Iris pigment epithelial cell (primary cell): ENCODE measurements around the gene DBR1.

Source experiments
- DNase-seq: peaks from one replicate; pipeline ENCODE4 v3.0.0-alpha.2; 2011; ENCODE audit warnings: low read depth

The DBR1 gene

DNA sequence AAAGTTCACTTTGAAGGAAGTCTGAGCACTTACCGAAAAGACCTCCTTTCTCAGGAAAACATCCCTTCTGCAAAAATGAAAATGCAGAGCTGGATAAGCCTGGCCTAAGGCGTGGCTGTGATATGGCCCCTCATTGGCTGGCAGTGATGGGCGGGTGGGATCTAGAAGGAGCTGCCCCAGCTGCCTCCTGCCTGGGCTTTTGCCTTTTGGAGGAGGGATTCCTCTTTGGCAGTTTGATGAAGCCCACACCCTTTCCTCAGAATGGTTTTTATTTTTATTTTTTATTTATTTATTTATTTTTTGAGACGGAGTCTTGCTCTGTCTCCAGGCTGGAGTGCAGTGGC lies 55.3 kb downstream of the DBR1 start:
- no peak for DNase-seq

DNA sequence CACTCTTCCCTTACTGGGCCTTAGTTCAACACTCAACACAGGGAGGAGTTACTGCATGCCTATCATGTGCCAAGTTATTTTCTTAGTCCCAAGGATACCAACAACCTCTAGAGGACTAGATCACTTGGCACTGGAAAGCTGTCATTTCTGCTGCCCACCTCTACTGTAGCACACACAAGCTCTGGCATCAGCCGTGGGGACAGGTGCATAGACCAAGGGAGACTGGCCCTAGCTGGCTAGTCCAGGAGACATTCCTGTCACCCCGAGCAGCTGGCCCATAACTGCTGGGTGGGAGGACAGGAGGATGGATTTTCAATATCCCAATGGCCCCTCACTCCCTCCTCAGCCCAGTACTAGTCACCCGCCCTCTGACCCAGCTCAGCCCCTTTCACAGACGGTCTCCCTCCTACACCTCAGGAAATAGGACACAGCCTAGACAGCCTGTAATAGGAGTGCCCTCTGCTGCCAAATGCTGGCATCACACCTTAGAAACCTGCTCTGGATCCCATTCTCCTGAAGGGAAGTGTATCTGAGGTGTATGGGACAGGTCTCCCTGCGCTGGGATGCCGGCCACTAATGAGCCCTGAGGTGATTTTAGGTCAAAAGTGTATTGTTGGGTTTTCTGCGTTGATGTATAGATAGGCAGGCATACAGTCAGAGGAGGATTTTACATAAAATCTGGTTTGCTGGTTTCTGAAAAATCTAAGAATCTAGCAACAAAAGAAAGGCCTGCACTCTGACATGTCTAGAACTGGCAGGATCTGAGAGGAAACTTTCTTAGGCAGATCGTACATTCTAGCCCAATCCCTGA lies 55.9 kb downstream of the DBR1 start:
- peak; percentile 65 for DNase-seq

DNA sequence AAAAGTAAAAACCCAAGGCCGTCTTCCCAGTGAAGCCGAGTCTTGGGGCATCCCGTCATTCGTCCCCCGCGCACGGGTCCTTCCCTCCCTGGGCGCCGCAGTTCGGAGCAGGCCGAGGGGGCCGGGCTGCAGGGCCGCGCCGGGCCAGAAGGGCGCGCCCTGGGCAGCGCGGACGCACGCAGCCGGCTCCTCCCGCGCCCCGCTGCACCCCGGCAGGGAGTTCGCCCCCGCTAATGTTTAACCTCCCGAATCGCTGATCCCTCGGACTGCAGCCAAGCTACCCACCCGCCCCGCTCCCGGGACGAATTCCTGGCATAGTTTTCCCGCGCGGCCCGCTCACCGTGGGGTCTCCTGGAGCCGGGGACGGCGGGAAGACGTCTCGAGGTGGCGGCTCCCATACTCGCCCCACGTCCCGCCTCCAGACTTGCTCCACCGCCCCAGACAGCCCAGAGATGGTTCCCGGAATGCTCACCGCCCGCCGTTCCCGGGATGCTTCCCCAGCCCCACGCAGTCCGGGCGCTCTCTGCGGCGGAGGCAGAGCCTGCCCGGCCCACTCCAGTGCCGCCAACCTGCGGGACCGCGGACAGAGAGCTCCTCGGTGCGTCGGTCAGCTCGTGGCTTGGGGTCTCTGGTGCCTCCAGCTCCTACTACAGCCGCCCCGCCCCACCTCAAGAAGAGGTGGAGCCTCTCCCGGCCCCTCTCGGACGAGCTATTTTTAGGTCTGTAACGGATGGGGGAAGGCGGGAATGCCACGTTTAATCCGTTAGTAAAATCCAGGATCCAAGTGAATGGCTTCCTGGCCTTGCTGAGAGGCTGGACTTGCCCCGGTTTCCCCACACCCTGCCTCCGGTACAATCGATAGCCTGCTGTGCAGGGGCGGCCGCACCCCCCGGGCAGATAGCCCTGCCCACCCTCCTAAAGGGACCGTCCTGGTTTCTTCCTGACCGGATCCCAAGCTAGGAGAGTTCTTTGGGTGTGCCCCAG lies 59.4 kb downstream of the DBR1 start, which contains the start of gene DZIP1L:
TSS of gene DZIP1L (minus strand) at position 621 of the 984 bp plus-strand sequence. CDS start 11,637 bp downstream, outside the sequence.
- peak; percentile 66 for DNase-seq

DNA sequence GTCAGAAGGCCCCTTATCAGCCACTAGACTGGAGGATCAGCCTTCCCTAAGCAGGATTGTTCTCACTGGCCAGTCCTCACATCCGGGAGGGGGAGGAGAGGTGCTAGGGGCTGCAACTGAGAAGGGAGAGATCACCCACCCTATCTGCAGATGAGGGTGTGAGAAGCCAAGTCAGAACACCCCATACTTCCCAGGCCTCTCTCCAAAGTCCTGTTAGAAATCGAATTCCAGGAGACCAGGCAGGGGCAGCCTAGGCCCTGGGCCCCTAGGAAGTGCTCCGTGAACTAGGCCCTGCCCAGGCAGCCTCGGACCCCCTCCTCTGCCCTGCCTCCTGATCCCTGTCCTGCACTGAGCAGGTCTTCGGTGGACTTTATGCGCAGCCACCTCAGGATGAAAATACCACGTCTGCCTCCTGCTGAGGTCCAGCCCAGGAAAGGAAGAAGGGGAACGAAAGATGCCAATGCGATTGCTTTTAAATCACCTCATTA lies 60.2 kb downstream of the DBR1 start:
- peak; percentile 37 for DNase-seq

DNA sequence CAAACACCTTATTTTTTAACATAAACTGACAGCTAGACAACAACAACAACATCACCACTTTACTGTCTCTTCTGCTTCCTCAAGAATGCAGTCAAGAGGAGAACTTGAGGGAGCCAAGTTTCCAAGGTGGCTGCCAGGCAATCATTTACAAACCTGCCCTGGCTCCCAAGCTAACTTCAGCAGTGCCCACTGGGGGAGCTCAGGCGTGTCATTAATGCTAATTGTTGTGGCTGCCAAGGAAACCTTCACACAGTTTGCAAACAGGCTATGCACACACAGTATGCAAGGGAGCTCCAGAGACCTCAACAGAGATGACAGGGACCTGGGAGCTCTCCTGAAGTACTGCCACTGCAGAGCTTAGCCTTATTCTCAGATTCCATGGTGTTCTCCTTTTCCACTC lies 61.4 kb downstream of the DBR1 start:
- DNase-seq, result no peak

DNA sequence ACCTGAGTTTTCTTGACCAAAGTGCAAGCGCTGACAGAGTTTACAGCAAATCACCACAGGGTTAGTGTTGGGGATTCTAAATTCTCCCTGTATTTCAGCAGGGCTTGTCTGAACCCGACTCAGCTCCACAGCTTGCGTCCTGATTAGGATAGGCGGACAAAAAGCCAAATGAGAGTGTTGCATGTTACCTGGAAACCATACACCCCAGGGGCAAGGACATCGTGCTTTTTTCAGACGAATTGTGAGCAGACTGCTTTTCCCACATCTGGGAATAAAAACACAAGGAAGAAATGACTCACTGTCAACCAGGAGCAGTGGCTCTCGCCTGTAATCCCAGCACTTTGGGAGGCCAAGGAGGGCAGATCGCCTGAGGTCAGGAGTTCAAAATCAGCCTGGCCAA lies 62.4 kb downstream of the DBR1 start:
- no peak for DNase-seq
